Measurements from ENCODE around the gene SLX9. TPM values are rescaled to one million over a fixed set of nuclear protein-coding genes. Genes with fewer than 3 reads are reported as not detected.
A peak's percentile ranks its signal among the peaks of the same experiment; 100 is the strongest.
"Not testable (repeated sequence)": the region's sequence is repeated elsewhere in the genome, so short reads cannot be mapped to it uniquely, and the experiment has no call there.

The SLX9 gene
- total RNA-seq, 2 donors from 2014 or later: 26.1 to 28.6 TPM

DNA sequence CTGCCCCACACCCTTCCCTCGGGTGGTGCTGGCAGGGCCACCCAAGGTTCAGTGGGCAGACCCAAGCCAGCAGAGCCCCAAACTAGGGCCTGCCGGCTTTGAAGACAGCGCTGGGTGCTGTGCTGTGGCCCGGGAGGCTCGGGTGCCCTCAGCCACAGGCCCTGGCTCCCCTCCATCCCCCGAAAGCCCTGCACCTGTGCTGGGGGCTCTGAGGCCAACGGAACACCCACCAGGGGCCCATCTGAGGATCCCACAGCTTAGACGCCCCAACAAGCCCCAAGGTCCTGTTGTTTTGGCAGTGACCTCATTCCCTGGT is 27.7 kb upstream of the SLX9 start:
- intact Hi-C loops (cut with DNase I): no loop called here
- DNase-seq (no peak), ATAC-seq (peak in 1 of 2 donors; percentile 5)

DNA sequence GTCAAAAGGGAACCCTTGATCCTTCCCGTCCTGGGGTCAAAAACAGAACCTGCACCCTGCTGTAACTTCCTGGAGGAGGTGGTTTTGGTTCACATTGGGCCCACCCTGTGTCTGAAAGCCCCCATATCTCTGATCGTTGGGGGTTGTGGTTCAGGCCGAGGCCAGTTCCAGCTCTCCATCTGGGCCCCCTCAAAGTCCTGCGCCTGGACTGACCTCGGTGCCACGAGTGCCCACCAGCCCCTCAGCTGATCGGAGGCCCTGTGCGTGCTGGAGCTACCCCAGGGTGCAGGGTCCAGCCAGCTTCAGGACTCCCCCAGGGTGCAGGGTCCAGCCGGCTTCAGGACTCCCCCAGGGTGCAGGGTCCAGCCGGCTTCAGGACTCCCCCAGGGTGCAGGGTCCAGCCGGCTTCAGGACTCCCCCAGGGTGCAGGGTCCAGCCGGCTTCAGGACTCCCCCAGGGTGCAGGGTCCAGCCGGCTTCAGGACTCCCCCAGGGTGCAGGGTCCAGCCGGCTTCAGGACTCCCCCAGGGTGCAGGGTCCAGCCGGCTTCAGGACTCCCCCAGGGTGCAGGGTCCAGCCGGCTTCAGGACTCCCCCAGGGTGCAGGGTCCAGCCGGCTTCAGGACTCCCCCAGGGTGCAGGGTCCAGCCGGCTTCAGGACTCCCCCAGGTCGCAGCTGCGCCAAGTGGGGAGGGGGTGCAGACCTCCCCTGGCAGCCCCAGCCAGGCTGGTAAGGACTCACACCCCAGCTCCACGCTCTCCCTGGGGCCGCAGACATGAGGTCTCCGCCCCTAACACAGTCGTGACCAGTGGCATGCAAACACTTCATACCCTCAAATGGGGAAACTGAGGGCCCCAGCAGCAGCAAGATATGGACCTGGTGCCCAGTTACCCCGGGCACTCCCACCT is 27.1 kb upstream of the SLX9 start:
- intact Hi-C loops (cut with DNase I); DNase-seq; ATAC-seq: not testable (repeated sequence)

DNA sequence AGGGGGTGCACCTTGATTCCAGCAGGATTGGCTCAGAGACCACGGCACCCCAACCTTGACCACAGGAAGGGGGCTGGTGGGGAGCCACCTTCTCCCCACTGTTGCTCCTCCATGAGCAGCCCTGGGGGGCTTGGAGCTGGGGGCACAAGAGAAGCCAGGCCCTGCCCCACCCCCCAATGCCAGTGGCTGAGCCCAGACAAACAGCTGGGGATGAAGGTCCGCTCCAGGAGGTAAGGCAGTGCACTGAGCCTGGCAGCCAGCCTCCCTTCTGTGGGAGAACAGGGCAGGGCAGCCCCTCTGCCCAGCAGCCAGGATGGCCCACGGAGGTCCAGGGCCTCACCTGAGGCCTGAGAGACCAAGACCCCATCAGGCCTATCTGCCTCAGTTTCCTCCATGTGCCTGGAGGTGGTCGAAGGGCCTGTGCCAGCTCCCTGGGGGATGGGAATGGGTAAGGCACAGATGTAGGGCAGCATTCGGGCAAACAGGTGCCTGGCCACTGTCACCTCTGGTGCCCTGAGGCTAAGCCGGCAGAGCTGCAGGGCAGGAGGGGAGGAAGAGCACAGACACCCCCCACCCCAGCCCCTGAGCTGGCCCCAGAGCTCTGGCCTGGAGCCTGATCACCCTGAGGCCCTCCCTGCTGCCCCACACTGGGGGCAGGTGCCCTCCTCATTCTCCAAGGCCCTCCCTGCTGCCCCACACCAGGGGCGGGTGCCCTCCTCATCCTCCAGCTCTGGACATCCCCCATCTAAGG is 26.2 kb upstream of the SLX9 start:
- no peak for ATAC-seq
- DNase-seq: no peak
- intact Hi-C loops (cut with DNase I): no loop called here

DNA sequence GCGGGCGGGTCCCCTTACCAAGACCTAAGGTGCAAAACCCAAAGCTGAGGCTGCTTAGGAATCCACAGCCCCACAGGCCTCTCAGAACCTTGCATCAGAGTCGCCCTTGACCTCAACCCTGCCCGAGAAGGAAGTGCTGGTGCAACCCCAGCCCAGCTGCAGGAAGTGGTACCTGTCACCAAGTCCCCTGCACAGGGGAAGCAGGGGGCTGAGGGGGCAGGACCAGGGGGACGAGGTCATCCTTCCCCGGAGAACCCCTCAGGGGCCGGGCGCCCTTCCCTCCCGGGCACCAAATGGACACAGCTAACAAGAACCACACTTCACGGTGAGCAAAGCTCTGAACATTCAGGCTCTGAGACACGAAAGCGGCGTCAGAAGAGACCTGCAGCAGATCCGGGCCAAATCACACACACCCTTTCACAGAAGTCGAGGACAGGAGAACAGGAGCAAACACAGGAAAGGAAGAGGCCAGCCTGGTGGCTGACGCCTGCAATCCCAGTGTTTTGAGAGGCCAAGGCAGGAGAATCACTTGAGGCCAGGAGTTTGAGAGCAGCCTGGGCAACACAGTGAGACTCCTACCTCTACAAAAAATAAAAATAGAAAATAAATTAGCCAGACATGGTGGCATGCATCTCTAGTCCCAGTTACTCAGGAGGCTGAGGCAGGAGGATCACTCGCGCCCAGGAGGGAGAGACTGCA is 25.5 kb upstream of the SLX9 start:
- intact Hi-C loops (cut with DNase I): no loop called here
- peak; percentile 31 to 40 for ATAC-seq
- DNase-seq: no peak

DNA sequence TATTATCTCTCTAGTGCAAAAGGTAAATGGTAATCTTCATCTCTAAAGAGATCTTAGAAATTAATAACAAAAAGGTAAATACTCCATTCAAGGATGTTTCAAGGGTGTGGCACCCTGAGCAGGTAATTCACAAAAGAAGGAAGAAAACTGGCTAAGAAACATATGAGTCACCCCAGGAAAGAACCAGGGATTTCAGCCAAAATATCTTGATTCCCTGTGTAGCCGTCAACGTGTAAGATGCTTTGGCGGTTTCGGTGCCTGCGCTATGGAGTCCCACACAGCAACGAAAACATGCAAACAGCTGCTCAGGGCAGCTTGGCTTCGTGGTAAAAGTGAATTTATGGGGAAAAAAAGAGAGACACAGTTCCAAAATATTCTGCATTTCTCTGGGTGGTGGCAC is 22.9 kb upstream of the SLX9 start:
- ATAC-seq: no peak
- intact Hi-C loops (cut with DNase I): no loop called here
- no peak for DNase-seq

DNA sequence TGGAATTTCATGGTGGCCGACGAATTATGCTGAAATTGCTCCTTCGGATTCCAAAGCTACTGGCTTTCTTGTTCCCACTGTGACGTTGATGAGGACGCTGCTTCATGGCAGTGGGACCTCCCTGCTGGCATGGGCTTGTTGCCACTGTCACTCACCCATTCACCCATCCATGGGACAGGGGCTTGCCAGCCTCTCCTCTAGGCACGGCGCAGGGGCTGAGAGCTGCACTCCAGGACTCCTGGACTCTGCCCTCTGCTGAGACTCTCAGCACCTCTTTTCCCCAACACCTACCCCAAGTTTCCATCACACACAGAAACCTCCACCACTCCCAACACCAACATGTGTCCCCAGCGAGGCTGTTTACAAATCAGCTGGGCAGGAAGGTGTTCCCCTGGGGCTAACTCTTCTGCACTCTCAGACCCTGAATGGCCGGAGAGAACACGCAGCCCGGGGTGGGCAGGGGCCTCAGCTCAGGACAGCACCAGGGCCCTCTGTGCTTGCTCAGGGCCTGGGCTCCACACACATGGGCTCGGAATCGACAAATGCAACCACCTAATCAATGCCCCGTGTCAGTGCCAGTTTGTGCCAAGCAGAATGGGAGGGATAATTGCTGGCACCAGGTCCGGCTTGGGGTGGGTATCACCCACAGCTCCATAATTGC is 22.3 kb upstream of the SLX9 start:
- DNase-seq: peak; percentile 8
- no peak for ATAC-seq
- intact Hi-C loops (cut with DNase I): no loop called here

DNA sequence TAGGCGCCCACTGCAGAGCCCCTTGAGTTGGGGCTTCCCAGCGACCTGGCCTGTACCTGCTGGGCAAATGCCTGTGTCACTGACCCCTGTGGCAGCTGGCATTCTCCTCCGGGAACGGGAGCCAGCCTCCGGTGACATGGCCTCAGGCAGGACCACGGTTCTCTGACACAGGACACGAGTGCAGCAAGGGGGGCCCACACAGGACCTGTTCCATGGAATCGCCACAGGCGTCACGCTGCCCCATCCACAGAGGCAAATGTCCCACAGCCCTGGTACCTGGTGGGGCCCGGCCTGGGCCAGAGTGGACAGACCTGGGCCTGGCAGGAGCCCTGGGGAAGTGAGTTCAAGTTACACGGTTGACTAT is 21.7 kb upstream of the SLX9 start:
- intact Hi-C loops (cut with DNase I): no loop called here
- DNase-seq (peak; percentile 16), ATAC-seq (no peak)

DNA sequence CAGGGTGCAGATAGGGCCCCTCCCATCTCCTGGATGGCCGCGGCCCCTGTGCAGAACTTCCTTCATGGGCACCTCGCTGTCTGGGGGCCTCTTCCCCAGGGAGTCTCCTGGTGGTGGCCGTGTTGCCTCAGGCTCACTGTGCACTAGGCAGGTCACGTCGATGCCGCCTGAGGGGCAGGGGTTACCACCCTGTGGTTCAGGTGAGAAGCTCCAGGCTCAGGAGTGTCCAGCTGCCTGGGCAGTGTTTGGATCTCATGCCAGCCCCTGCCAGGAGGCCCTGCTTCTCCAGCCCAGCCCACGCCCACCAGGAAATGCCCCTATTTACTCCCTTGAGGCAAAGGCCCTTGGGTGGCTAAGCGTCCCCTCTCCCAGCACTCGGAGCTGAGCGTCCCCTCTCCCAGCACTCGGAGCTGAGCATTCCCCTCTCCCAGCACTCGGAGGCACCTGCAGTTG is 21.2 kb upstream of the SLX9 start:
- intact Hi-C loops (cut with DNase I): no loop called here
- DNase-seq (peak; percentile 12), ATAC-seq (no peak)

DNA sequence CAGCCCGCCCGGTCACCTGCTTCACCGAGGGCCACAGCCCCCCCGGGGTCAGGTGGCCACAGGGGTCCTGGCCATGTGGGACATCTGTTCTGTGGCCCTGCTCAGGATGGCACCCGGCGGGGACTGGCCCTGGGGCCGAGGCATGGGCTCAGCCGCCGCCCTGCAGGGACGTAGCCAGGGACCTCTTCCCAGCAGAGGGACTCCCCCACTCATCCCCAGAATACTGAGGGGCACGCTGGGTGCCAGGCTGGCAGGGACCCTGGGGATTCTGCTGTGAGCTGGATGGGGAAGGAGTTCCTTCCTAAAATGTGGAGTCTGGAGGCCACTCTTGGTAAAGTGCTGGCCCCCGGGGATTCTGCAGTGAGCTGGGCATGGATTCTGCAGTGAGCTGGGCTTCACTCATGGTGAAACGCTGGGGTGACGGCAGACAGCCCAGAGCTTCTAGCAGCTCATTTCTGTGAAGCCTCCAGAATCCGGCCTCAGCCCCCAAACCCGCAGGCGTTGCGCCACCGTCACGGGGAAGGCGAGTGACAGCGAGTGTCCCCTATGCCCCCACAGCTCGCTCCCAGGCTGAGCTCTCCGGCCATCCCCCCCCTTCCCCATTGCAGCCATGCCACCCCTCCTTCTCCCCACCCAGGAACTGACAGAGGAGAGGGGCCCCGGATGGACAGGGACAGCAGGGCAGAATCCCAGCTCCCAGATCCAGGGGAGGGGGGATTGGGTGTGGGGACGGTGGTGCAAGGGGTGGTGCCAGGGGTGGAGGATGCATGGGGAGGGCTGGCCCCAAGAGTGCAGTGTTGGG is 20.5 kb upstream of the SLX9 start:
- peak; percentile 24 for DNase-seq
- peak in 1 of 2 donors; percentile 16 for ATAC-seq
- intact Hi-C loops (cut with DNase I): no loop called here

DNA sequence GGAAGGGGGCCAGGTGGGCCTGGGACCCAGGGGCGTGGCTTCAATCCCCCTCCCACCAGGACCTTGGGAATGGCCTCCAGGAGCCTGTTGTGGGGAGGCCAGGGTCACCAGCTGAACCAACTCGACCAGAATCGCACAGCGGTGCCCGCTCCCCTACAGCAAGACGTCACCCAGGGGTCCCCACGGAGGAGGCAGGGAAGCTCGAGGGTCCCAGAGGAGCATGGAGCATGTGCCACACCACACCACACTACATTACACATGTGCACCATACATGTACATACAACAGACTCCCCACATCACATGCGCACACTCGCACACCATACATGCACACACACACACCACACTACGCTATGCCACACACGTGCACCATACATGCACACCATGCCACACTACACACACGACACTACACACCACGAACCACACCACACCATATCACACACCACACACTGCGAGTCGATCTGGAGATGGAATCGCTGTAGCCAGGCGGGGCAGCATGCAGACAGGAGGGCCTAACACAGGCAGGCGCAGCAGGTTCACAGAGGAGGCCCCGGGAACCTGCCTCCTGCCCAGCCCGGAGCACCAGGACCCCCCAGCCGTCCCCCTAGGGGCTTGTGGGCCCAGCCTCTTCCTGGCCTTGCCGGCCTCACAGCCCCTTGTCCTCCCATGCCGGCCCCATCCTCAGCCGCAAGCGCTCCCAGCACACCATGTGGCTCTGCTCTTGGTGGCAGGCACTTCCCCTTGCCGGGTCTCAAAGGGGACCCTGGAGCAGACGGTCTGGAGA is 19.7 kb upstream of the SLX9 start:
- intact Hi-C loops (cut with DNase I): no loop called here
- peak; percentile 11 for DNase-seq
- ATAC-seq: peak in 1 of 2 donors; percentile 8

DNA sequence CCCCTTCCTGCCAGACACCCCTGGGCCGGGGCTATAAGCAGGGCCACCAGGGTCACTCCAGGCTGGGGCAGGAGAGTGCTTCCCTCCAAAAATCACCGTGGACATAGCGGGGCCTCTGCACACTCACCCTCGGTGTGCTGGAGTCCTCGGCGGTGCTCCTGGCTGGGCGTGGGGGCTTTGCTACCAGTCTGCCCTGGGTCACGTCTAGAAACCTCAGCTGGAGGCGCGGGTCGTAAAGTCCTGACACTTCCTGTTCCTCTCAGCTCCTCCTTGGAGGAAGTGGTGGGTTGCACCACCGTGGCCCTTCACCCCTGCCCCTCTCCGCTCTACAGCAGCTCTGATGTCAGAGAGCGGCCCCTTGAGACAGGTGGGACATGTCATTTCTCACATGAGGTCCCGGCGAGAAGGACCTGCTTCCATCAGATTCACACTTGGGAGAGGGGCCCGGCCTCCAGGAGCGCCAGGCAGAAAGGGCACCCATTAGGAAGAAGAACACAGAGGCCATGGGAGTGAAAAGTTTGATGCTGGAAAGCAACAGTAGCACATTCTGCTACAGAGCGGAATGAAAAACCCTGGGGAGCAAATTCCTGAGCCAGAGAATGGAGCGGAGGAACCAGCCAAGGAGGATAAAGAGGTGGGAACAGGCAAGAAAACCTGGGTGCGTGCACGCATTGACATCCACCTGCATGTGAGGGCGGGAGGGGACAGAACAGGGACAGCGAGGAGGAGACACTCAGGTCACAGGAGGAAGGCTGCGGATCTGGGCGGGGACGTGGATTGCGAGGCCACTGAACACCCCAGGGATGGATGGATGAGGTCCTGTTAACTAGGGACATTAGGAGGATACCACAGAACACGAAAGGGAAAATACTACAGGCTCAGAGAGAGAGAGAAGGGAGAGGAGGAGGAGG is 18.9 kb upstream of the SLX9 start, which contains the start of gene ITGB2:
Gene ITGB2 (minus strand): TSS at position 206 of the 911 bp plus-strand sequence. CDS start 10,117 bp downstream, outside the sequence.
- ATAC-seq (peak; percentile 64 to 68), DNase-seq (peak; percentile 63)
- intact Hi-C loops (cut with DNase I): no loop called here

DNA sequence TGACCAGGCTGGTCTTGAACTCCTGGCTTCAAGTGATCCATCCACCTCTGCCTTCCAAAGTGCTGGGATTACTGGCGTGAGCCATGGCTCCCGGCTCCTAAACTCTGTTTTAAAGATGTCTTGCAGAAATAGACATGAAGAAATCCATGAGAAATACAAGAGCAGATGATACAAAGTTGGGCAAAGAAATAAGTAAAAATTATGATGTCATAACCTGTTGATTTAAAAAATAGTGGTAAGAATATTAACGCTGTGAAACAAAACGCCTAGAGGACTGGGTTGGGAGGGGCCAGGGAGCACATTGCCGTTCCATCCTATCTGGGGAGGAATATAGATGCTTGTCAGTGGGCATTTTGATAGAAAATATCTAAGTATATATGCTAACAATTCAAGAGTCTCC is 17.9 kb upstream of the SLX9 start:
- DNase-seq (no peak), ATAC-seq (no peak)
- intact Hi-C loops (cut with DNase I): no loop called here

DNA sequence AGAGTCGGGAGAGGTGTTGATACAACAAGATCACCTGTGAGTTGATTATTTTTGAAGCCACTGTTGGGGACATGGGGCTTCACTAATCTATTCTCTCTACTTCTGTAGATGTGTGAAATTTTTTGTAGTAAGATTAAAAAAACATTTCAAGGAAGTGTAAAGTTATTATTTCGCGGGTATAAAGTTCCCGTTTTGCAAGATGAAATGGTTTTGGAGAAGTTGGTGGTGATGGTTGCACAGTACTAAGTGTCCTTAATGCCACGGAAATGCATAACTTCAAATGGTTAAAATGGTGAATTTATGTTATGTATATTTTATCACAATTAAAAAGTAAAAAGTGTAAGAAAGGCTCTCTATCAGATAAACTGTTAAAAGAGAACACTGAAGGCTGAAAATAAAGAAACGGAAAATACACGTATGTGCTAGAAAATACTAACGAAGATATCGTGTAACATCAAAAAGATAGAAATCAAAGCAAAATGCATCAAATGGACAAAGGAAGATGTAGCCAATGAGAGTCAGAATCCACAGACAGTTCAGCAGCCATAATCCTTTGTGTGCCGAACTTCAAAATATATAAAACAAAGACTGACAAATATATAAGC is 16.2 kb upstream of the SLX9 start:
- intact Hi-C loops (cut with DNase I): no loop called here
- ATAC-seq: no peak
- no peak for DNase-seq

DNA sequence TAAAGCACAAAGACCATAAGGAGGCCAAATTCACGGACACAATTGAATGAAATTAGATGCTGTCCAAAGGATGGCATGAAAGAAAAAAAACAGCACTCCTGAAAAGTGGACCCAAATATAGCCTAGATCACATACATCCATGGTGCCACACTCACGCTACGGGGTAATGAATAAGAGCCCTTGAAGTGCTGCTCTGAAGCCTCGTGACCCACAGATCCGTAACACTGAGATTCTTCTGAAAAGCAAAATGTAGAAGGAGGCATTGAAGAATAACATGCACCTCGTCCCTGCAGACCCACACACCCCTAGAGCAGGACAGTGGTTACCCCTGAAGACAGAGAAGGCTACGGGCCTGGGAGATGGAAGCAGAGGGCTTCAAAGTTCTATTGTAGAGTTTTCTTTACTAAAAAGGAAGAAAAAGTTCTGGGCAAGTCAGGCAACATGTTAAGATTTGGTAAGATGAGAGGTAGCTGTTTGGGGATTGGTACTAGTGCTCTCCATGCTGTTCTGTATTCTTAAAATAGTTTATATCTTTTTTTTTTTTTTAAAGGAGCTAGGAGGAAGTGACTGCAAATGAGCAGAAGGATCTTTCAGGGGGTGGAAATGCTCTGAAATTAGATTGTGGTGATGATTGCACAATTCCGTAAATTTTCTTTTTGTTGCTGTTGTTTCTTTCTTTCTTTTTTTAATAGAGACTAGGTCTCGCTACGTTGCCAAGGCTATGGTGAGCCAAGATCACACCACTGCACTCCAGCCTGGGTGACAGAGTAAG is 15.0 kb upstream of the SLX9 start:
- DNase-seq (peak; percentile 12), ATAC-seq (peak in 1 of 2 donors; percentile 27)

DNA sequence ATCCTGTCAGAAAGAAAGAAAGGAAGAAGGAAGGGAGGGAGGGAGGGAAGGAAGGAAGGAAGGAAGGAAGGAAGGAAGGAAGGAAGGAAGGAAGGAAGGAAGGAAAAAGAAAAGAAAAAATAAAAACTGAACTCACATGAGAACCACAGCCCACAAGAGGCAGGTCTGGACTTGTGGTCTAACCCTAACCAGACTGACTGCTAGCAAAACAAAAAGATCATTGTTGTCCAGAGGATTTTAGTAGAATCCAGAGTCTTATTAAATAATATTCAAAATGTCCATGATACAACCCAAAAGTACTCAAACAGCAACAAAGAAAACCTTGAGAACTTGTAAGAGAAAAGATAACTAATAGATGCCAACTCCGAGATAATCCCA is 14.5 kb upstream of the SLX9 start:
- DNase-seq (no peak), ATAC-seq (no peak)
- intact Hi-C loops (cut with DNase I): no loop called here

More for the DNA sequence above, 15.0 kb upstream of the SLX9 start:
- intact Hi-C loops (cut with DNase I): no loop called here
